SK-N-SH (cell line): ENCODE results near the gene ST6GALNAC6. TPM values are rescaled to one million over a fixed set of nuclear protein-coding genes. Genes with fewer than 3 reads are reported as not detected.

Experiments used
- CTCF ChIA-PET: fragments of 300-600, 350-600 bp; formaldehyde crosslinking; extraction: SDS; loops from one replicate; lab custom pipeline; 2021; lab: Yijun Ruan, JAX
- POLR2A ChIA-PET: fragments of 350-600 bp; sonication (Branson Sonifier 250); formaldehyde crosslinking; extraction: SDS; loops from one replicate; lab custom pipeline; 2020; ENCODE audit warnings: antibody characterized with exemption, inconsistent platforms; lab: Yijun Ruan, JAX
- DNase-seq: peaks from one replicate; pipeline ENCODE4 v3.0.0; 2012
- H2AFZ ChIP-seq: fragments of 200-600 bp; sonication (generic); 2 replicates; pipeline ENCODE4 v1.8.1; 2016; ENCODE audit warnings: antibody characterized with exemption, mild to moderate bottlenecking, low read depth
- H3F3A ChIP-seq: fragments of 200-600 bp; sonication (generic); replicated peaks from 2 replicates; pipeline ENCODE3; 2016; ENCODE audit warnings: antibody characterized with exemption, mild to moderate bottlenecking; ENCODE audit not compliant: insufficient read depth
- H3K27ac ChIP-seq, 2 experiments: fragments of 200-500 bp in 1 of 2; fragments of 200-600 bp in 1 of 2; sonication (Bioruptor generic) in 1 of 2; sonication (generic), shearing (Covaris generic) in 1 of 2; 2 replicates each; pipeline versions ENCODE4 v1.5.1 to v1.6.1; 2014 to 2016; ENCODE audit warnings: low read depth in 2 of 2, inconsistent platforms in 1 of 2, low read length in 1 of 2, mild to moderate bottlenecking in 1 of 2, mixed read lengths in 1 of 2
- H3K27me3 ChIP-seq: fragments of 200-600 bp; sonication (generic), shearing (Covaris generic); 2 replicates; pipeline ENCODE4 v1.6.1; 2016; ENCODE audit warnings: mixed run types; ENCODE audit not compliant: insufficient read depth
- H3K36me3 ChIP-seq, 2 experiments: fragments of 200-500 bp in 1 of 2; fragments of 200-600 bp in 1 of 2; sonication (Bioruptor generic) in 1 of 2; sonication (generic) in 1 of 2; replicated peaks in 1 of 2; 2 replicates each; pipeline versions ENCODE3 to v1.5.1; 2014 to 2016; ENCODE audit warnings: low read length in 1 of 2, mild to moderate bottlenecking in 1 of 2; ENCODE audit not compliant: insufficient read depth in 2 of 2, control insufficient read depth in 1 of 2
- H3K4me1 ChIP-seq, 2 experiments: fragments of 200-500 bp in 1 of 2; fragments of 200-600 bp in 1 of 2; sonication (Bioruptor generic) in 1 of 2; sonication (generic), shearing (Covaris generic) in 1 of 2; 2 replicates each; pipeline versions ENCODE4 v1.5.1 to v1.6.1; 2014 to 2016; ENCODE audit warnings: low read depth in 1 of 2, low read length in 1 of 2, mixed run types in 1 of 2; ENCODE audit not compliant: insufficient read depth in 2 of 2, control insufficient read depth in 1 of 2
- H3K4me2 ChIP-seq: fragments of 200-600 bp; sonication (generic), shearing (Covaris generic); 2 replicates; pipeline ENCODE4 v1.6.1; 2017; ENCODE audit warnings: mixed run types
- H3K4me3 ChIP-seq, 2 experiments: fragments of 200-500 bp in 1 of 2; fragments of 200-600 bp in 1 of 2; sonication (Bioruptor generic) in 1 of 2; sonication (generic), shearing (Covaris generic) in 1 of 2; 2 replicates each; pipeline versions ENCODE4 v1.5.1 to v1.8.1; 2014 to 2016; ENCODE audit warnings: low read depth in 2 of 2, inconsistent platforms in 1 of 2, low read length in 1 of 2, mild to moderate bottlenecking in 1 of 2, mixed read lengths in 1 of 2, moderate library complexity in 1 of 2
- H3K79me2 ChIP-seq: fragments of 200-600 bp; sonication (generic); 2 replicates; pipeline ENCODE4 v1.8.1; 2017; ENCODE audit warnings: mild to moderate bottlenecking; ENCODE audit not compliant: insufficient read depth
- H3K9ac ChIP-seq: fragments of 200-600 bp; sonication (generic); 2 replicates; pipeline ENCODE4 v1.6.1; 2017; ENCODE audit warnings: mixed run types
- H3K9me2 ChIP-seq: fragments of 200-600 bp; sonication (generic); 2 replicates; pipeline ENCODE4 v1.6.1; 2017; ENCODE audit warnings: mixed run types
- H3K9me3 ChIP-seq: fragments of 200-600 bp; sonication (generic); 2 replicates; pipeline ENCODE4 v1.6.1; 2017; ENCODE audit warnings: mixed run types, mild to moderate bottlenecking, moderate library complexity
- H4K20me1 ChIP-seq: fragments of 200-600 bp; sonication (generic); 2 replicates; pipeline ENCODE4 v1.6.1; 2017; ENCODE audit warnings: mild to moderate bottlenecking, mixed run types; ENCODE audit not compliant: insufficient read depth
- CTCF ChIP-seq: fragments of 200-600 bp; sonication (generic); IDR thresholded peaks from 2 replicates; pipeline ENCODE4 v1.6.1; 2017; ENCODE audit warnings: antibody characterized with exemption, mild to moderate bottlenecking, moderate library complexity
- EZH2phosphoT487 ChIP-seq: fragments of 200-600 bp; sonication (generic); IDR thresholded peaks from 2 replicates; pipeline ENCODE4 v1.6.1; 2017; ENCODE audit warnings: low read depth, mixed run types, mild to moderate bottlenecking, antibody characterized with exemption, moderate library complexity, borderline replicate concordance
- FOSL2 ChIP-seq: IDR thresholded peaks from 2 replicates; pipeline ENCODE4 v1.4.0; 2012; ENCODE audit warnings: low read depth, mild to moderate bottlenecking, moderate library complexity, borderline replicate concordance
- FOXM1 ChIP-seq: IDR thresholded peaks from 2 replicates; pipeline ENCODE4 v1.4.0; 2012; ENCODE audit warnings: low read depth, mild to moderate bottlenecking
- GABPA ChIP-seq: IDR thresholded peaks from 2 replicates; pipeline ENCODE4 v1.4.0; 2012; ENCODE audit warnings: low read depth, mild to moderate bottlenecking
- JUND ChIP-seq: IDR thresholded peaks from 2 replicates; pipeline ENCODE4 v1.4.0; 2012
- MAX ChIP-seq: IDR thresholded peaks from 2 replicates; pipeline ENCODE4 v1.4.0; 2012; ENCODE audit warnings: low read depth
- MEF2A ChIP-seq: IDR thresholded peaks from 2 replicates; pipeline ENCODE4 v1.4.0; 2012; ENCODE audit warnings: low read depth, borderline replicate concordance
- NFIC ChIP-seq: IDR thresholded peaks from 2 replicates; pipeline ENCODE4 v1.4.0; 2012; ENCODE audit warnings: borderline replicate concordance
- POLR2AphosphoS5 ChIP-seq: IDR thresholded peaks from 2 replicates; pipeline ENCODE4 v1.6.1; 2012; ENCODE audit warnings: low read depth, low read length
- RAD21 ChIP-seq: IDR thresholded peaks from 2 replicates; pipeline ENCODE4 v1.6.1; 2012; ENCODE audit warnings: mild to moderate bottlenecking, low read length
- RCOR1 ChIP-seq: fragments of 150-350 bp; IDR thresholded peaks from 2 replicates; pipeline ENCODE4 v1.6.1; 2017; ENCODE audit warnings: antibody characterized with exemption, low read length
- SMC3 ChIP-seq: IDR thresholded peaks from 2 replicates; pipeline ENCODE4 v1.6.1; 2012; ENCODE audit warnings: low read depth, low read length, improper control_type of control experiment
- TAF1 ChIP-seq: IDR thresholded peaks from 2 replicates; pipeline ENCODE4 v1.6.1; 2012; ENCODE audit warnings: low read depth, mild to moderate bottlenecking, low read length, moderate library complexity, borderline replicate concordance
- TCF12 ChIP-seq: IDR thresholded peaks from 2 replicates; pipeline ENCODE4 v1.4.0; 2012
- TEAD4 ChIP-seq: IDR thresholded peaks from 2 replicates; pipeline ENCODE4 v1.4.0; 2012; ENCODE audit warnings: mild to moderate bottlenecking, borderline replicate concordance; ENCODE audit not compliant: insufficient read depth
- ZBTB33 ChIP-seq: IDR thresholded peaks from 2 replicates; pipeline ENCODE4 v1.4.0; 2012; ENCODE audit warnings: low read depth, borderline replicate concordance
- WGBS: methylation state at CpG from one replicate; pipeline ENCODE4 v1.1.6; 2017; ENCODE audit warnings: low lambda C conversion rate; 5-methylcytosine and 5-hydroxymethylcytosine counted together
- polyA plus RNA-seq, 3 experiments: library from polyadenylated mRNA; depleted of rRNA; stranded (reverse); fragments of >200 nt; gene quantifications; 2 replicates each; pipeline ENCODE4 v1.2.3, GENCODE V29; 2012
- TF ChIP-seq, protein P1 (sequence below): IDR thresholded peaks from 2 replicates; pipeline ENCODE4; 2012

Gene ST6GALNAC6
- polyA plus RNA-seq, 1 of the 3 experiments (the other 2 are of a cell fraction): 34.8 TPM

DNA sequence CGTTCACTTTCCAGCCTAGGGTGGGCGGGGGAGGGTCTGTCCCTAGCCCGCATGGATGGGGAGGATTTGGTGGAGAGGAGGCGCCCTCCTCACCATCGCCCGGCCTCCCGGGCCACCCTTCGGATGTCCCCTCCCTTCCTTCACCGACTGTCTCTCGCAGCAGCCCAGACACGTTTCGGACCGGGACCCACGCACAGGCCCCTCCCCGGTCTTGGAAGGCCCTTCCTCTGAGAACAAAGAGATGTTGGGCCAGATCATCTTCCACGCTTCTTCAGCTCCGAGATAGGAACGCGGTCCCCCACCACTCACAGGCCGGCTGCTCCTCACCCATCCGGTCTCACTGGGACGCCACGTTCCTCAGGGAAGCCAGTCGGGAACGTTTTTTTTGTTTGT lies 38.9 kb upstream of the ST6GALNAC6 start:
- peak overlapping the region in 1 of 2 experiments; percentile 77; a peak in 1 of 4 replicates for H3K27ac ChIP-seq
- no peaks in the 10 kb centered on the region for H3K27me3 ChIP-seq
- TF ChIP-seq MAX (no peak), NFIC (no peak), TCF12 (no peak), TAF1 (no peak)
- TF ChIP-seq, all 33 proteins: peak for 0
- no peak for DNase-seq
- Histone ChIP-seq H2AFZ (no peak overlapping the region), H3K36me3 (peaks cover 0 to 36% of the 10 kb centered on the region in 2 experiments), H3F3A (no peaks in the 10 kb centered on the region), H3K4me1 (peaks cover 12 to 50% of the 10 kb centered on the region in 2 experiments), H3K79me2 (peaks cover 43% of the 10 kb centered on the region), H3K9me2 (no peaks in the 10 kb centered on the region), H3K4me2 (peak overlapping the region; percentile 91; the same call in 1 of the 2 replicates), H3K9ac (no peak overlapping the region), H3K4me3 (no peak overlapping the region), H4K20me1 (peaks cover 10% of the 10 kb centered on the region; the same call in 1 of the 2 replicates), H3K9me3 (no peaks in the 10 kb centered on the region)
- POLR2A ChIA-PET: no interaction called here
- CTCF ChIA-PET: interaction anchor here (1.2 to 10.3 kb wide), 3 partner anchors 44 to 180 kb away, joined by 4 to 219 read pairs (median 8); no protein-coding TSS in a partner anchor
- 89% methylated on average over 19 of the region's 25 CpGs for WGBS

DNA sequence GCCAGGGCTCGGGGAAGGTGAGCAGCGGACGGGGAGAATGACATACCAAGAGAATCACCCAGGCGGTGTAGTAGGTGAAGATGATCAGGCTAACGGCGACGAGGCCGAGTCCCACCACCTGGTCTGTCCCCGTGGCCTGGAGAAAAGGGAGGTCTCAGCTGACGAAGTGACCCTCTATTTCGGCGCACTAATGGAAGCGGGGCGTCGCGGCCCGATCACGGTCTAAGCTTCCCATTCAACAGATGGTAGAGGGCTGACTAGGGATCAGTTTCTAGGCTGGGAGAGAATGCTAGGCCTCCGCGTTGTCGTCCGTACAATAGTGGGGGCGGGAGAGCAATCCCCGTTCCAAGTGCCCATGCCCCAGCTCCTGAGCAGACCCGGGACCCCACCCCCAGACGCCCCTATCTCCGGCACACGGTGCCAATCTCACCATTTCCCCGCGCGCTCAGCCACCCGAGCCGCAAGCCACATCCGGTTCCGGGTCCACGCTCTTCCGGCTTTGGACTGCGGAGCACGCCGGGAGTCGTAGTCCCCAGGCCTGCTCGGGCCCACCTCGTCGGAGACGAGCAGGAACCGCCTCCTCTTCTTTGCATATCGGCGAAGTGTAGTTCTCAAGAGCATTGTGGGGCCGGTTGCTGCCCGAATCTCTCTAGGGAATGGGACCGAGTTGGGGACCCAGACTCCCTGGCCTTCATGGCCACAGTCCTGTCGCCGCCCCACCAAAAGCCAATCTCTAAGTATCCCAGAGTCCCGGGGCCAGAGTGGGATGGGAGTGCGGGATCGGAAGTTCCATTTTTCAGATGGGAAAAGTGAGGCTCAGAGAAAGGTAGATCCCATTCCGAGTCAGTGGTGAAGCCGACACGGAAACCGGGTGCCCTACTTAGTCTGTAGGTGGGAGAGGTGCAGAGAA lies 38.2 kb upstream of the ST6GALNAC6 start, which contains the start of gene DPM2:
TSS of gene DPM2 (minus strand) at position 467 of the 910 bp plus-strand sequence. CDS start at position 433, 34 bp downstream.
- Histone ChIP-seq H3K79me2 (peaks cover 46% of the 10 kb centered on the region), H3K9me3 (no peaks in the 10 kb centered on the region), H3K27ac (peak within 1 kb of the TSS; percentile 71 to 77), H3K9ac (peak within 1 kb of the TSS; percentile 86), H4K20me1 (0 out of 2 replicates have a peak, but pooled peaks cover 6% of the 10 kb centered on the region), H3K4me3 (peak within 1 kb of the TSS; percentile 78 to 95), H3F3A (no peaks in the 10 kb centered on the region), H3K36me3 (peaks cover 3 to 30% of the 10 kb centered on the region in 2 experiments), H3K4me2 (peak within 1 kb of the TSS; percentile 91), H2AFZ (peak within 1 kb of the TSS; percentile 74; the same call in 1 of the 2 replicates), H3K27me3 (no peaks in the 10 kb centered on the region), H3K4me1 (peaks cover 12 to 44% of the 10 kb centered on the region in 2 experiments), H3K9me2 (no peaks in the 10 kb centered on the region)
- POLR2A ChIA-PET: no interaction called here
- WGBS: 18% methylated on average over 47 of the region's 60 CpGs
- peak; percentile 93 for DNase-seq
- CTCF ChIA-PET: interaction anchor here (0.6 to 10.3 kb wide), 7 partner anchors 17 to 356 kb away, joined by 3 to 219 read pairs (median 4); no protein-coding TSS in a partner anchor
- TF ChIP-seq TAF1 (peak; percentile 51; the same call in 1 of the 2 replicates), FOXM1 (no peak), CTCF (no peak), RAD21 (no peak), EZH2phosphoT487 (no peak), RCOR1 (no peak), MAX (peak; percentile 85), JUND (no peak), ZBTB33 (peak; percentile 55; the same call in 1 of the 2 replicates), NFIC (0 out of 2 replicates have a peak, but pooled peaks have one; percentile 3), TCF12 (0 out of 2 replicates have a peak, but pooled peaks have one; percentile 12), MEF2A (no peak), POLR2AphosphoS5 (peak; percentile 90), TEAD4 (no peak), FOSL2 (no peak), GABPA (peak; percentile 98), SMC3 (no peak)
- TF ChIP-seq, protein P1, sequence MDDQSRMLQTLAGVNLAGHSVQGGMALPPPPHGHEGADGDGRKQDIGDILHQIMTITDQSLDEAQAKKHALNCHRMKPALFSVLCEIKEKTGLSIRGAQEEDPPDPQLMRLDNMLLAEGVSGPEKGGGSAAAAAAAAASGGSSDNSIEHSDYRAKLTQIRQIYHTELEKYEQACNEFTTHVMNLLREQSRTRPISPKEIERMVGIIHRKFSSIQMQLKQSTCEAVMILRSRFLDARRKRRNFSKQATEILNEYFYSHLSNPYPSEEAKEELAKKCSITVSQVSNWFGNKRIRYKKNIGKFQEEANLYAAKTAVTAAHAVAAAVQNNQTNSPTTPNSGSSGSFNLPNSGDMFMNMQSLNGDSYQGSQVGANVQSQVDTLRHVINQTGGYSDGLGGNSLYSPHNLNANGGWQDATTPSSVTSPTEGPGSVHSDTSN: peak; percentile 49
